PC-3 (cell line): ENCODE data around the gene BHLHA9. TPM values are rescaled to one million over a fixed set of nuclear protein-coding genes. Genes with fewer than 3 reads are reported as not detected.
"Not testable (repeated sequence)": the region's sequence is repeated elsewhere in the genome, so short reads cannot be mapped to it uniquely, and the experiment has no call there.

Source experiments
- ATAC-seq: fragments of 200-7000 bp; cut with Tn5 transposase; 2 replicates; pipeline ENCODE4 v1.9.1; 2020; ENCODE audit warnings: mild to moderate bottlenecking, moderate library complexity
- BruUV-seq: library from RNA; stranded (reverse); fragments of 400-500 nt; replicated peaks from 2 replicates; lab custom pipeline; 2021; lab: Mats Ljungman, UMichigan
- CTCF ChIA-PET: fragments of 300-600 bp; sonication (Branson Sonifier 250); formaldehyde crosslinking; loops from one replicate; lab custom pipeline; 2022; ENCODE audit warnings: antibody characterized with exemption; lab: Charles Lee
- POLR2A ChIA-PET: fragments of 300-600 bp; sonication (Branson Sonifier 250); formaldehyde crosslinking; loops from one replicate; lab custom pipeline; 2022; ENCODE audit warnings: antibody characterized with exemption; ENCODE audit not compliant: unreplicated experiment; lab: Charles Lee
- DNase-seq: peaks from one replicate; pipeline ENCODE4 v3.0.0-alpha.2; 2015
- H2AFZ ChIP-seq: fragments of 300-600 bp; sonication (generic); 2 replicates; pipeline ENCODE4 v1.6.0; 2016; ENCODE audit warnings: antibody characterized with exemption, low read length
- H3F3A ChIP-seq: fragments of 300-600 bp; sonication (generic); one replicate; pipeline ENCODE4 v1.6.0; 2017; ENCODE audit warnings: antibody characterized with exemption, low read length, control low read depth, mild to moderate bottlenecking; ENCODE audit not compliant: unreplicated experiment
- H3K27ac ChIP-seq: fragments of 300-600 bp; sonication (generic); 2 replicates; pipeline ENCODE4 v1.5.1; 2016; ENCODE audit warnings: mild to moderate bottlenecking, low read length
- H3K27me3 ChIP-seq: fragments of 300-600 bp; sonication (generic); 2 replicates; pipeline ENCODE4 v1.6.1; 2016; ENCODE audit warnings: low read length, mixed read lengths
- H3K36me3 ChIP-seq: fragments of 300-600 bp; sonication (generic); 2 replicates; pipeline ENCODE4 v1.6.1; 2016; ENCODE audit warnings: low read depth, mixed run types, low read length, mixed read lengths
- H3K4me1 ChIP-seq: fragments of 300-600 bp; sonication (generic); 2 replicates; pipeline ENCODE4 v1.5.1; 2016; ENCODE audit warnings: low read length; ENCODE audit not compliant: insufficient read depth
- H3K4me2 ChIP-seq: fragments of 300-600 bp; sonication (generic); 2 replicates; pipeline ENCODE4 v1.6.0; 2016; ENCODE audit warnings: low read length
- H3K4me3 ChIP-seq: fragments of 300-600 bp; sonication (generic); 2 replicates; pipeline ENCODE4 v1.5.1; 2016; ENCODE audit warnings: mild to moderate bottlenecking, low read length, mixed read lengths
- H3K79me2 ChIP-seq: fragments of 300-600 bp; sonication (generic); 2 replicates; pipeline ENCODE4 v1.6.1; 2017; ENCODE audit warnings: low read length, mixed read lengths
- H3K9ac ChIP-seq: fragments of 300-600 bp; sonication (generic); 2 replicates; pipeline ENCODE4 v1.6.0; 2016; ENCODE audit warnings: mild to moderate bottlenecking, low read length
- H3K9me2 ChIP-seq: fragments of 300-600 bp; sonication (generic); replicated peaks from 2 replicates; pipeline ENCODE4 v1.6.1; 2016; ENCODE audit warnings: mixed run types, low read length, mixed read lengths
- H3K9me3 ChIP-seq: fragments of 300-600 bp; sonication (generic); 2 replicates; pipeline ENCODE4 v1.6.1; 2016; ENCODE audit warnings: low read length, mixed read lengths
- H4K20me1 ChIP-seq: fragments of 300-600 bp; sonication (generic); 2 replicates; pipeline ENCODE4 v1.6.1; 2016; ENCODE audit warnings: low read length, mixed read lengths
- CTCF ChIP-seq: fragments of 300-600 bp; sonication (generic); conservative IDR thresholded peaks from 2 replicates; pipeline ENCODE4 v1.5.1; 2017; ENCODE audit warnings: antibody characterized with exemption, low read depth, mild to moderate bottlenecking, low read length
- EZH2 ChIP-seq: fragments of 300-600 bp; sonication (generic); IDR thresholded peaks from one replicate; pipeline ENCODE4 v1.6.1; 2017; ENCODE audit warnings: antibody characterized with exemption, mild to moderate bottlenecking, low read length; ENCODE audit not compliant: unreplicated experiment
- EZH2phosphoT487 ChIP-seq: fragments of 300-600 bp; sonication (generic); IDR thresholded peaks from 2 replicates; pipeline ENCODE4 v1.6.1; 2018; ENCODE audit warnings: mild to moderate bottlenecking, antibody characterized with exemption, low read length, borderline replicate concordance
- intact Hi-C: fragments of 100-400 bp; cut with micrococcal nuclease; formaldehyde crosslinking; loops from 2 replicates; pipeline ENCODE4 v1.9.0; 2023
- total RNA-seq: library from RNA; depleted of rRNA; stranded (reverse); fragments of >200 nt; gene quantifications from 2 replicates; pipeline ENCODE4 v1.2.3, GENCODE V29; 2014

Gene BHLHA9
- total RNA-seq, 1 experiment from 2014 or later = not detected

- H3K9me3 ChIP-seq = no peaks in the 10 kb centered on the region
- ChIA-PET POLR2A (no interaction called here), CTCF (no interaction called here)
- H3K4me1 ChIP-seq = no peaks in the 10 kb centered on the region
- no peaks in the 10 kb centered on the region for H3F3A ChIP-seq
- H3K79me2 ChIP-seq = no peaks in the 10 kb centered on the region
- H3K9ac ChIP-seq = no peak overlapping the region
- no peaks in the 10 kb centered on the region for H4K20me1 ChIP-seq
- TF ChIP-seq EZH2phosphoT487 = no peak
- TF ChIP-seq CTCF = no peak
- TF ChIP-seq EZH2 = no peak
- intact Hi-C loops = no loop called here
- DNase-seq (no peak), ATAC-seq (no peak)
- no TSS peak for BruUV-seq
- no peaks in the 10 kb centered on the region for H3K27me3 ChIP-seq
- no peak overlapping the region for H3K4me2 ChIP-seq
- H3K9me2 ChIP-seq = no peaks in the 10 kb centered on the region
- no peak overlapping the region for H3K4me3 ChIP-seq
- no peaks in the 10 kb centered on the region for H3K36me3 ChIP-seq
- H3K27ac ChIP-seq = no peak overlapping the region
- no peak overlapping the region for H2AFZ ChIP-seq
These were observed 34.3 kb downstream of the BHLHA9 start for GRCh38 chr17:1304522-1304921.

GRCh38 chr17:1304962-1305563 lies 34.8 kb downstream of the BHLHA9 start:
- TF ChIP-seq EZH2 = no peak
- no peak for TF ChIP-seq CTCF
- TF ChIP-seq EZH2phosphoT487 = no peak
- POLR2A ChIA-PET = no interaction called here
- BruUV-seq = no TSS peak

GRCh38 chr17:1307829-1308228 lies 37.6 kb downstream of the BHLHA9 start:
- H4K20me1 ChIP-seq, H3K9ac ChIP-seq, intact Hi-C loops, H2AFZ ChIP-seq, H3K79me2 ChIP-seq, H3K27ac ChIP-seq, BruUV-seq, H3K9me3 ChIP-seq, POLR2A ChIA-PET, H3K27me3 ChIP-seq, DNase-seq, H3F3A ChIP-seq, H3K4me3 ChIP-seq, H3K4me2 ChIP-seq, H3K9me2 ChIP-seq, H3K4me1 ChIP-seq, ATAC-seq, H3K36me3 ChIP-seq, CTCF ChIA-PET: not testable (repeated sequence)

More at GRCh38 chr17:1304962-1305563, 34.8 kb downstream of the BHLHA9 start:
- CTCF ChIA-PET = no interaction called here
- Histone ChIP-seq H3K79me2 (no peaks in the 10 kb centered on the region), H3K9ac (no peak overlapping the region), H3K4me3 (no peak overlapping the region), H3K4me2 (no peak overlapping the region), H3F3A (no peaks in the 10 kb centered on the region), H3K9me3 (no peaks in the 10 kb centered on the region), H3K4me1 (no peaks in the 10 kb centered on the region), H4K20me1 (no peaks in the 10 kb centered on the region), H2AFZ (no peak overlapping the region), H3K27ac (no peak overlapping the region), H3K9me2 (no peaks in the 10 kb centered on the region), H3K27me3 (no peaks in the 10 kb centered on the region), H3K36me3 (no peaks in the 10 kb centered on the region)
- ATAC-seq (no peak), DNase-seq (no peak)
- intact Hi-C loops = no loop called here
